ENCODE measurements around the gene ZNF175. TPM values are rescaled to one million over a fixed set of nuclear protein-coding genes. Genes with fewer than 3 reads are reported as not detected.

Gene ZNF175
- total and polyA plus RNA-seq, 5 donors from 2014 or later: 0.88 to 5.2 (median 2.7) TPM

DNA sequence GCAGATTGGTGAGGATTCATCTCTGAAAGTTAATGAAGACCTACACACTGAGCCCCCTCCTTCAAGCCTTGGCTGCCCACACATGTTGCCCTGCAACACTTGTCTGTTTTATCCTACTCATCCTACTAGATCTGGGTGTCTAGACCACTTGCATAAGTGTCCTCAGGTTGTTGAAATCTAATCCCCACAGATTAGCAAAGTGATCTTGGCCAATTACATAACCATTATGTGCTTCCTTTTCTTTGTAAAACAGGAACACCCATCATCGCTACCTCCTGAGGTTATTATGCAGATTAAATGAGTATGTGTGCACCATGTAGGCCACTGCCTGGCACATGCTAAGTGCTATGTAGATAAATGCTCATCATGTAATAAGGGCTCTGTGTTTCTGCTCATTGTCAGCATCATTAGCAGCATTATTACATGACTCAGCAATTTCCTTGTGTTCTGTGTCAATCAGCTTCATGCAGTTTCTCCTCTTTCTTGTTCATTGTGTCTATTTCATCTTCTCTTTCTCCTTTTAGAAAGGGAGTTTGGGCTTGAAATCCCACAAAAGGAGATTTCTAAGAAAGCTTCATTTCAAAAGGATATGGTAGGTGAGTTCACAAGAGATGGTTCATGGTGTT lies 15.1 kb downstream of the ZNF175 start:
- Mint-ChIP-seq H3K9me3 (peaks cover 5 to 53% (median 24%) of the 10 kb centered on the region in 7 donors), H3K27me3 (peaks cover 4% of the 10 kb centered on the region), H3K36me3 (peaks cover 57% of the 10 kb centered on the region), H3K4me1 (no peaks in the 10 kb centered on the region), H3K4me3 (no peak overlapping the region), H3K27ac (no peak overlapping the region)
- Histone ChIP-seq H3K36me3 (ENCODE audit: control insufficient read depth, insufficient read depth, low read length) (peaks cover 53% of the 10 kb centered on the region), H3K4me1 (ENCODE audit: control insufficient read depth, insufficient read depth, low read length, poor library complexity, severe bottlenecking) (no peaks in the 10 kb centered on the region), H3K4me3 (ENCODE audit: low read depth, low read length) (no peak overlapping the region), H3K9me3 (ENCODE audit: control insufficient read depth in 2 of 2, low read length in 2 of 2) (peaks cover 41 to 56% of the 10 kb centered on the region in 2 experiments), H3K27me3 (ENCODE audit: control insufficient read depth, insufficient read depth, low read length) (no peaks in the 10 kb centered on the region), H3K27ac (ENCODE audit: insufficient read depth, low read length, poor library complexity, severe bottlenecking) (no peak overlapping the region)
- DNase-seq (no peak), ATAC-seq (ENCODE audit: low read depth in 2 of 2) (no peak)

- H3K9me3 Mint-ChIP-seq: peaks cover 3 to 50% (median 24%) of the 10 kb centered on the region in 7 donors
- Histone ChIP-seq H3K4me3 (ENCODE audit: low read depth, low read length) (no peak overlapping the region), H3K27ac (ENCODE audit: insufficient read depth, low read length, poor library complexity, severe bottlenecking) (no peak overlapping the region), H3K36me3 (ENCODE audit: control insufficient read depth, insufficient read depth, low read length) (peaks cover 47% of the 10 kb centered on the region), H3K4me1 (ENCODE audit: control insufficient read depth, insufficient read depth, low read length, poor library complexity, severe bottlenecking) (no peaks in the 10 kb centered on the region), H3K9me3 (ENCODE audit: control insufficient read depth in 2 of 2, low read length in 2 of 2) (peaks cover 41 to 56% of the 10 kb centered on the region in 2 experiments), H3K27me3 (ENCODE audit: control insufficient read depth, insufficient read depth, low read length) (no peaks in the 10 kb centered on the region)
- peaks cover 4% of the 10 kb centered on the region for H3K27me3 Mint-ChIP-seq
- H3K4me3 Mint-ChIP-seq: no peak overlapping the region
- no peaks in the 10 kb centered on the region for H3K4me1 Mint-ChIP-seq
- no peak for DNase-seq
- no peak for ATAC-seq (ENCODE audit: low read depth in 2 of 2)
- no peak overlapping the region for H3K27ac Mint-ChIP-seq
- H3K36me3 Mint-ChIP-seq: peaks cover 51% of the 10 kb centered on the region
Observed at GRCh38 chr19:51586799-51587198, 15.7 kb downstream of the ZNF175 start.

DNA sequence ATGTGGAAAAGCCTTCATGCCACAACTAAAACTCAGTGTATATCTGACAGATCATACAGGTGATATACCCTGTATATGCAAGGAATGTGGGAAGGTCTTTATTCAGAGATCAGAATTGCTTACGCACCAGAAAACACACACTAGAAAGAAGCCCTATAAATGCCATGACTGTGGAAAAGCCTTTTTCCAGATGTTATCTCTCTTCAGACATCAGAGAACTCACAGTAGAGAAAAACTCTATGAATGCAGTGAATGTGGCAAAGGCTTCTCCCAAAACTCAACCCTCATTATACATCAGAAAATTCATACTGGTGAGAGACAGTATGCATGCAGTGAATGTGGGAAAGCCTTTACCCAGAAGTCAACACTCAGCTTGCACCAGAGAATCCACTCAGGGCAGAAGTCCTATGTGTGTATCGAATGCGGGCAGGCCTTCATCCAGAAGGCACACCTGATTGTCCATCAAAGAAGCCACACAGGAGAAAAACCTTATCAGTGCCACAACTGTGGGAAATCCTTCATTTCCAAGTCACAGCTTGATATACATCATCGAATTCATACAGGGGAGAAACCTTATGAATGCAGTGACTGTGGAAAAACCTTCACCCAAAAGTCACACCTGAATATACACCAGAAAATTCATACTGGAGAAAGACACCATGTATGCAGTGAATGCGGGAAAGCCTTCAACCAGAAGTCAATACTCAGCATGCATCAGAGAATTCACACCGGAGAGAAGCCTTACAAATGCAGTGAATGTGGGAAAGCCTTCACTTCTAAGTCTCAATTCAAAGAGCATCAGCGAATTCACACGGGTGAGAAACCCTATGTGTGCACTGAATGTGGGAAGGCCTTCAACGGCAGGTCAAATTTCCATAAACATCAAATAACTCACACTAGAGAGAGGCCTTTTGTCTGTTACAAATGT lies 16.4 kb downstream of the ZNF175 start:
- peaks cover 4% of the 10 kb centered on the region for H3K27me3 Mint-ChIP-seq
- no peak overlapping the region for H3K27ac Mint-ChIP-seq
- no peak for DNase-seq
- H3K27me3 ChIP-seq (ENCODE audit: control insufficient read depth, insufficient read depth, low read length): no peaks in the 10 kb centered on the region
- no peaks in the 10 kb centered on the region for H3K4me1 ChIP-seq (ENCODE audit: control insufficient read depth, insufficient read depth, low read length, poor library complexity, severe bottlenecking)
- H3K9me3 Mint-ChIP-seq: peaks cover 3 to 50% (median 24%) of the 10 kb centered on the region in 7 donors
- H3K4me3 ChIP-seq (ENCODE audit: low read depth, low read length): no peak overlapping the region
- H3K4me1 Mint-ChIP-seq: peaks cover 0 to 2% (median 0%) of the 10 kb centered on the region in 4 donors
- H3K9me3 ChIP-seq (ENCODE audit: control insufficient read depth in 2 of 2, low read length in 2 of 2): peaks cover 41 to 56% of the 10 kb centered on the region in 2 experiments
- peaks cover 41% of the 10 kb centered on the region for H3K36me3 ChIP-seq (ENCODE audit: control insufficient read depth, insufficient read depth, low read length)
- no peak overlapping the region for H3K4me3 Mint-ChIP-seq
- H3K36me3 Mint-ChIP-seq: peaks cover 45% of the 10 kb centered on the region
- no peak overlapping the region for H3K27ac ChIP-seq (ENCODE audit: insufficient read depth, low read length, poor library complexity, severe bottlenecking)
- no peak for ATAC-seq (ENCODE audit: low read depth in 2 of 2)

GRCh38 chr19:51589511-51589910 lies 18.4 kb downstream of the ZNF175 start:
- H3K27me3 ChIP-seq (ENCODE audit: control insufficient read depth, insufficient read depth, low read length): no peaks in the 10 kb centered on the region
- no peak for ATAC-seq (ENCODE audit: low read depth in 2 of 2)

GRCh38 chr19:51590441-51590840 lies 19.4 kb downstream of the ZNF175 start:
- Mint-ChIP-seq H3K9me3 (peaks cover 4 to 31% (median 13%) of the 10 kb centered on the region in 7 donors), H3K27ac (no peak overlapping the region)

More at GRCh38 chr19:51589511-51589910, 18.4 kb downstream of the ZNF175 start:
- no peak overlapping the region for H3K4me3 Mint-ChIP-seq
- H3K27me3 Mint-ChIP-seq: peaks cover 4% of the 10 kb centered on the region
- Histone ChIP-seq H3K9me3 (ENCODE audit: control insufficient read depth in 2 of 2, low read length in 2 of 2) (peaks cover 36 to 44% of the 10 kb centered on the region in 2 experiments), H3K27ac (ENCODE audit: insufficient read depth, low read length, poor library complexity, severe bottlenecking) (no peak overlapping the region), H3K36me3 (ENCODE audit: control insufficient read depth, insufficient read depth, low read length) (peaks cover 25% of the 10 kb centered on the region), H3K4me1 (ENCODE audit: control insufficient read depth, insufficient read depth, low read length, poor library complexity, severe bottlenecking) (peaks cover 11% of the 10 kb centered on the region), H3K4me3 (ENCODE audit: low read depth, low read length) (no peak overlapping the region)
- peaks cover 5 to 40% (median 14%) of the 10 kb centered on the region in 7 donors for H3K9me3 Mint-ChIP-seq
- H3K36me3 Mint-ChIP-seq: peaks cover 29% of the 10 kb centered on the region
- peaks cover 0 to 19% (median 9%) of the 10 kb centered on the region in 4 donors for H3K4me1 Mint-ChIP-seq
- DNase-seq: no peak
- no peak overlapping the region for H3K27ac Mint-ChIP-seq

DNA sequence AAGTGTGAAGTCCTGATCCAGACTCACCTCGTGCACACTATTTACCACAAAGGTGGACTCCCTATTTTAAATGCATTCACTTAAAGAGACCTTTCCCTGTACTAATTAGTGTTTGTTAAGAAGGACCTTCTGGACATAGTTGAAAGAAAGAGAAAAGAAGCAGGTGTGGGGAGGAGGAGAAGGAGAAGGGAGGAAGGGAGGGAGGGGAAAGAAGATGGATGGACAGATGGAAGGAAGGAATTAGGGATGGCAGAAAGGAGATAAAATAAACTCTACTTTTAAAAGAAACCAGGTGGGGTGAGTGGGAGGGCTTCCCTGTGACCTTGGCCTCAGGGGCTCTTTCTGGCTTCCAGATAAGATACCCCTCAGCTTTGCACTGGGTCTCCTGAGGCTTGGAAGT lies 21.4 kb downstream of the ZNF175 start:
- peaks cover 4% of the 10 kb centered on the region for H3K27me3 Mint-ChIP-seq
- H3K36me3 Mint-ChIP-seq: peaks cover 14% of the 10 kb centered on the region
- peaks cover 4 to 19% (median 5%) of the 10 kb centered on the region in 7 donors for H3K9me3 Mint-ChIP-seq
- Histone ChIP-seq H3K9me3 (ENCODE audit: control insufficient read depth in 2 of 2, low read length in 2 of 2) (peaks cover 11 to 15% of the 10 kb centered on the region in 2 experiments), H3K27me3 (ENCODE audit: control insufficient read depth, insufficient read depth, low read length) (no peaks in the 10 kb centered on the region), H3K27ac (ENCODE audit: insufficient read depth, low read length, poor library complexity, severe bottlenecking) (no peak overlapping the region), H3K4me3 (ENCODE audit: low read depth, low read length) (no peak overlapping the region), H3K4me1 (ENCODE audit: control insufficient read depth, insufficient read depth, low read length, poor library complexity, severe bottlenecking) (peaks cover 14% of the 10 kb centered on the region), H3K36me3 (ENCODE audit: control insufficient read depth, insufficient read depth, low read length) (no peaks in the 10 kb centered on the region)
- peak overlapping the region in 3 of 4 donors; percentile 53 to 66 (median 57) for H3K4me3 Mint-ChIP-seq
- no peak for ATAC-seq (ENCODE audit: low read depth in 2 of 2)
- peaks cover 0 to 34% (median 12%) of the 10 kb centered on the region in 4 donors for H3K4me1 Mint-ChIP-seq
- no peak for DNase-seq
- no peak overlapping the region for H3K27ac Mint-ChIP-seq

More at GRCh38 chr19:51590441-51590840, 19.4 kb downstream of the ZNF175 start:
- Histone ChIP-seq H3K27me3 (ENCODE audit: control insufficient read depth, insufficient read depth, low read length) (no peaks in the 10 kb centered on the region), H3K27ac (ENCODE audit: insufficient read depth, low read length, poor library complexity, severe bottlenecking) (no peak overlapping the region), H3K4me1 (ENCODE audit: control insufficient read depth, insufficient read depth, low read length, poor library complexity, severe bottlenecking) (peaks cover 14% of the 10 kb centered on the region), H3K9me3 (ENCODE audit: control insufficient read depth in 2 of 2, low read length in 2 of 2) (peaks cover 27 to 36% of the 10 kb centered on the region in 2 experiments), H3K4me3 (ENCODE audit: low read depth, low read length) (no peak overlapping the region), H3K36me3 (ENCODE audit: control insufficient read depth, insufficient read depth, low read length) (peaks cover 16% of the 10 kb centered on the region)
- Mint-ChIP-seq H3K36me3 (peaks cover 26% of the 10 kb centered on the region), H3K4me1 (peaks cover 0 to 28% (median 12%) of the 10 kb centered on the region in 4 donors), H3K27me3 (peaks cover 4% of the 10 kb centered on the region), H3K4me3 (peak overlapping the region in 1 of 4 donors; percentile 47)
- ATAC-seq (ENCODE audit: low read depth in 2 of 2) (no peak), DNase-seq (no peak)

GRCh38 chr19:51593138-51593890 lies 22.2 kb downstream of the ZNF175 start:
- Mint-ChIP-seq H3K27me3 (no peaks in the 10 kb centered on the region), H3K36me3 (peaks cover 14% of the 10 kb centered on the region), H3K9me3 (peaks cover 0 to 19% (median 5%) of the 10 kb centered on the region in 7 donors), H3K4me1 (peaks cover 0 to 34% (median 12%) of the 10 kb centered on the region in 4 donors), H3K4me3 (peak overlapping the region; percentile 91 to 99 (median 98)), H3K27ac (peak overlapping the region in 2 of 3 donors; percentile 88 to 90)
- ATAC-seq (ENCODE audit: low read depth in 2 of 2) (no peak), DNase-seq (no peak)
- no peaks in the 10 kb centered on the region for H3K36me3 ChIP-seq (ENCODE audit: control insufficient read depth, insufficient read depth, low read length)
- H3K4me3 ChIP-seq (ENCODE audit: low read depth, low read length): peak overlapping the region; percentile 92
- H3K27me3 ChIP-seq (ENCODE audit: control insufficient read depth, insufficient read depth, low read length): no peaks in the 10 kb centered on the region
- H3K9me3 ChIP-seq (ENCODE audit: control insufficient read depth in 2 of 2, low read length in 2 of 2): peaks cover 3 to 7% of the 10 kb centered on the region in 2 experiments
- no peak overlapping the region for H3K27ac ChIP-seq (ENCODE audit: insufficient read depth, low read length, poor library complexity, severe bottlenecking)
- H3K4me1 ChIP-seq (ENCODE audit: control insufficient read depth, insufficient read depth, low read length, poor library complexity, severe bottlenecking): peaks cover 14% of the 10 kb centered on the region

Measured in CD4-positive, CD25-positive, alpha-beta regulatory T cell (primary cell).